Nucleus accumbens (tissue), 56 donors: ENCODE data around the gene AIPL1.

Experiments used
- DNase-seq, 56 donors: peaks; one replicate each; lab custom pipeline; 2025; lab: John Stamatoyannopoulos, UW

AIPL1 gene

GRCh38 chr17:6423931-6424330 is 11.0 kb downstream of the AIPL1 start:
- no peak for DNase-seq

DNA sequence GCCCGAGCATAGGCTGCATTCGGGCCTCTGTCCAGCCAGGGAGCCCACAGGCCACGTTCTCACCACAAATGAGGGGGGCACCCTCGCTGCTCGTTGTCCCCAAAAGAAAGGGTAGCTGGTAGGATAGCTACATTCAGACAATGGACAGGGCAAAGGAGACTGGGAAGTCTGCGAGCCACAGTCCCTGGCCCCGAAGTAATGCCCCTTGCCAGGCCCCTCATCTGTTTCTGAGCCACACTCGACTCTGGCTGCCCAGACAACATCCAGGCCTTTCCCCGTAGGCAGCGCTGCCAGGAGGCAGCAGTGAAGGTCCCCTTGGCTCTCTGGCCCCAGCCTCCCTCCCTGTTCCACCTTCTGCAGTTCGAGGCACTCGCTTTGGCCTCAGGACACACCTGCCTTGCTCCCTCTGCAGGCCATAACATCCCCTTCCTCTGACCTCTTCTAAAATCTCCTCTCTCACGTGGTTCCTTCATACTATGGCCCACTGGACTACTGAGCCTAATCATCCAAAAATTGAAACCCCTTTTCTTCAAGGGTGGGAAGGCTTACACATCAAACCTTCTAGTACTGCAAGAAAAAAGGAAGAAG is 12.2 kb downstream of the AIPL1 start:
- DNase-seq: no peak

GRCh38 chr17:6421700-6422604 is 13.0 kb downstream of the AIPL1 start:
- peak in 53 of 56 donors; percentile 10 to 89 (median 61) for DNase-seq

GRCh38 chr17:6420173-6420641 is 14.7 kb downstream of the AIPL1 start:
- peak in 1 of 56 donors; percentile 19 for DNase-seq

DNA sequence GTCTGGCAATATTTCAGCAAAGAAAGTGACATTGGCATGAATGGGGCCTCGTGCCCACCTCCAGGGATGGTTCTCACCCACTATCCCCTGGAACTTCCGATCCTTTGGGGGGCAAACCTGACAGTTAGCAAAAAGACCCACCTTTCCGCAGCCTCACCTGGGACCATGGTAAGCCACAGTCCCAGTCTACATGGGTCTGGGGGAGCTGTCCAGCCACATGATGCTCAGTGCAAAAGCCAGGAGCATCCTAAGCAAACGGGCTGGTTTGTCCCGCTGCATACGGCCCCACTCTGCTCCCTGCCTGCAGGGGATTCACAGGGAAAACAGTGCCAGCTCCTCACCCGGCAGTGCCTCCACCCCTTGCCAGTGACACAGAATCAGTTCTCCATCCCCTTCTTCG is 19.3 kb downstream of the AIPL1 start:
- DNase-seq: no peak

DNA sequence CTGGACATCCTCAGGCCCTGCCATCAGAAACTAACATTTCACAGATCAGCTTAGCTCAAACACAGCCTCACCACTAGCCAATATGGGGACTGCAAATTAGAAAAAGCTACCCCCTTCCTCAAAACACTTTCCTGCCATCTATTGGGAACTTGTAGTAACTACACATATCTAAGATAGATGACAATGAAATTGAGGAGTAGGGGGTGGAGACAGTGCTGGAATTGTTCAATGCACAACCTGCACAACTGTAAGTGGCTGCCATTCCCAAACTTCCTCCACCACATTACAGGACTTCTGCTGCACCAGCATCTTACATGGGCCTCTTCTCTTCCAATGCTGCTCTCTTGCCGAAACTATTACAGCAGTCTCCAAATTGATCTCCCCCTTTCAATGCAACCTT is 21.9 kb downstream of the AIPL1 start:
- no peak for DNase-seq

DNA sequence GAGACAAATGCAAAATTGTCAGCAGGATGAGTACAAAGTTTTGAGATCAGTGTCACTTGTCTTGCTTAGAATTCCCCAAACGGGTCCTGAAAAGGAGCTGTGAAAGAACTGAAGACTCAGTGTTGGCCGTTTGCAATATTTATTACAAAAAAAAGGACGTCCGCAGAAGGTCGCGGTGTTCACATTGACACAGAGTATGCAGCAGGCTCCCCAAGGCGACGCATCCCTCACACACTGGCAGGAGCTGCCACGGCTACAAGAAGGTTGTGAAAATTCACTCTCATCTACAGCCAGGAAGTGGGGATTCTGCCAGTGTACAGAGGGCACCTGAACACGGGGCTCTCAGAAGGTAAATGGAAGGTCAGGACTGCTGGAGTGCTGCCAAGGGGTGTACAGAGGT is 26.2 kb downstream of the AIPL1 start:
- DNase-seq: no peak

DNA sequence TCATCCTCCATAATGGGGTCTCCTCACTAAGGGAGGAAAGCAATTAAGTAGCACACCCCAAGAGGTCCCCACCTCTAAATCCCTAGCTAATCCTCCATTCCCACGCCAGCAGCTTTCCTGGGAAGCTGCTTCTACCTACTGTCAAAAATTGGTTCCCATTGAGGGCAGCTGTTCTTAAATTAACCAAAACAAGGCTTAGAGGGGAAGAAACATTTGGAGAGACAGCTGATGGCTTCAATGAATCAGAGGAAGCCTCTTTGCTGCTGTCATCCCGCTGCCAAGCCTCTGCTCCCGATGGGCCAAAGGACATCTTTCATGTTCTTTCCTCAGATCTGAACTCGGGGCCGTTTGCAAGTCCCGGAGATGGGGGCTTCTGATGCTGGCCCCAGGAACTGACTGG is 26.6 kb downstream of the AIPL1 start:
- no peak for DNase-seq

DNA sequence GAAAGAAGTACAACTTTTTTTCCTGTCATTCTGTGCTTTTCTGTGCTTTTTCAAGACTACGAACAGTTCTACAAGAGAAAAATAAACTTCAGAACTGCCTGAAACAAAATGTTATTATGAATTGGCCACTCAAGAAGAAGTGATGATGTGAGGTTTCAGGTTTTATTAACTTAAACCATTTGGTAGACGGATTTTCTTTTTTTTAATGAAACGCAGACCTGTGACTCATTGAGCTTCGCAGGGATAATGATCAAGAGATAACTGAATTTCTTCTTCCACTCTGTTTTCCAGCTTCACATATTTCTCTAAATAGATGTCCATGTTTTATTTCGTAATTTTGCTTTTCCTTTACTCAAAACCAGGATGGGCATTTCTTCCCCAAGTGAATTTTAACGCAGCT is 32.7 kb downstream of the AIPL1 start:
- DNase-seq: no peak

DNA sequence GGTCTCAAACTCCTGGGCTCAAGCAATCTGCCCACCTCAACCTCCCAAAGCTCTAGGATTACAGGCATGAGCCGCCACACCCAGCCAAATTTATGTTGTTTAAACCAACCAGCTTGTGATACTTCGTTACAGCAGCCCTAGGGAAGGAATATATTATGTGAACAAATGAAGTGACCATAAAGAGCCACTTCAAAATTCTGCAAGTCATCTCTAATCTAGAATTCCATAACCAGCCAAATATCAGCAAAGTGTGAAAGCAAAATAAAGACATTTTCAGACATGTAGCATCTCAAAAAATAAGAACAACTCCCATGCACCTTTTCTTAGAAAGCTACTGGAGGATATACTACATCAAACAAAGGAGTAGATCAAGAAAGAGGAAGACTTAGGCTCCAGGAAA is 36.0 kb downstream of the AIPL1 start:
- no peak for DNase-seq

DNA sequence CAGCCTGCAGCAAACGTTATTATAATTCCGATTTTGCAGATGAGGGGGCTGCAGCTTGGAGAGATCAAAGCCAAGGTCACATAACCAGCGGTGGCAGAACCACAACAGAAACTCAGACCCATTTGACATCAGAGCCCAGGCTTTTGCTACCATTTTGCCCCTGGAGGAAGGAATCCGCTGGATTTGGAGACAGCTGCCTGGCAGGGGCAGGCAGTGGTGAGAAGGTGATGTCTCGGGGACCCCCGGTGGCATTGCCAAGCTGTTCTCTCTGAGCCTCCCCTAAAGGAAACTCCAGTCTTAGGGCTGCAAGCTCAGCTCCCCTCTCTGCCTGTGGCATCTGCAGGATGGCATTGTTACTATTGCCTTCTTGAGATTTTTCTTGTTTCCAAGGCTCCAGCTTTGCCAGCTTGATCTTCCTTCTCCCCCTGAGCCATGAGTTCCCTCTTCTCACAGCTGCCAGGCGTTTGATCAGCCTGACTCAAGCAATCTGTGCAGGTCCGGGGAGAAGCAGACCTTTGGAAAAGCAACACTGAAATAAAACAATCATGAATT is 40.8 kb downstream of the AIPL1 start:
- peak in 2 of 56 donors; percentile 5 to 18 for DNase-seq

DNA sequence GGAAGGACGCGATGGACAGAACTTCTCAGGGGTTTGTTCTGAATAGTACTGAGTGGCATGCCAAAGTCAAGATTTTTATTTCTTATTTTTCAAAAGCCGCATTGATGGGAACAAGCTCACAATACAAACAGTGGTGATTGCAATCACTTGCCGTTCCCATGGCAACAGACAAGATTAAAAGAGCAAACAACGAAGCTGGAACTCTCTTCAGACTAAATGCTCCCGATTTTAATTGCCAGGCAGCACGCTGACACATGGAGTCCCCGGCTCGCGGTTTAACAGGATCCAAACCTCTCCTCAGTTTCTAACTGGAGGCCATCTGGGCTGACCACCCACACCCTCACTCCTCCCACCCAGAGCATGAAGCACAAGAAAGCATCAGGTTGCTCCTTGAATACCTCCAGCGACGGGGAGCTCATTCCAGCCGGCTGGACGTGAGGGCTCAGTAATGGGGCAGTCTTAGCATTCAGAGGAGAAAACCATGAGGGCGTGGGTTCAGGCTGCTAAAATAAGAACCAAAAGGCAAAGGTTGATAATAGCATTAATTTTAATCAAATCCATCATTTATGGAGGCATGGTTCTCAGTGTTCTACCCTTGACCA is 41.5 kb downstream of the AIPL1 start:
- DNase-seq: peak in 1 of 56 donors; percentile 46

DNA sequence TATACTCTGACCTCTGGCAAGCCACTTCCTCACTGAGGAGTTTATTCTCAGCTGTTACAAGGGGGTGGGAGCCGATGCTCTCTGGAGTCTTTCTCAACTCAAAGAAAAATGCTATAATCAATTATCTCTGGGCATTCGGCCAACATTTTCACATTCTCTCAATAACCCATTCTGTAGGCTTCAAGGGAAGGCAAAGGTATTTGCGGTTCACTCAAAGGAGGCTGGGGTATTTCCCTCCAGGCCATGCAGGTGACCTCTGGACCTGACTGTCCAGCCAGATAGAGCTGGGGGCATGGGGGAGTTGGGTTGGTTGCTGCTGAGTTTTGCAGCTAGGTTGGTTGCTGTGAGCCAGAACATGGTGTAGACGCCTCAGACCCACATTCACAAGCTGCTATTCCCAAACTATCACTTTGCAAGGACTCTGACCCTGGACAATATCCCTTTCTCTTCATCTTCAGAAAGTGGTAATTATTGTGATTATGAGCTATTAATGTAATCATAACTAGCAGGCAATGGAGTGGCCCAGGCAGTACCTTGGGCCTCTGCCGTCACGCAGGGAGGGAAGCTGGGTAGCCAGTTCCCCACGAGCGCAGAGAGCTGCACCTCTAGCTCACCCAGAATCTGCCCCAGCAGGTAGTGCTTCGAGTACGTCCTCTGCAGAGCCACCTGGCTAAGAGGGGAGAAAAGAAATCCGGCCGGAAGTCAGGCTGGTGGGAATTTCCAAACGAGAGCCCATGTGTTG is 42.1 kb downstream of the AIPL1 start:
- no peak for DNase-seq

GRCh38 chr17:6388416-6388815 is 46.5 kb downstream of the AIPL1 start:
- DNase-seq: no peak

- DNase-seq: no peak
Measured at GRCh38 chr17:6387858-6388257, 47.1 kb downstream of the AIPL1 start.

DNA sequence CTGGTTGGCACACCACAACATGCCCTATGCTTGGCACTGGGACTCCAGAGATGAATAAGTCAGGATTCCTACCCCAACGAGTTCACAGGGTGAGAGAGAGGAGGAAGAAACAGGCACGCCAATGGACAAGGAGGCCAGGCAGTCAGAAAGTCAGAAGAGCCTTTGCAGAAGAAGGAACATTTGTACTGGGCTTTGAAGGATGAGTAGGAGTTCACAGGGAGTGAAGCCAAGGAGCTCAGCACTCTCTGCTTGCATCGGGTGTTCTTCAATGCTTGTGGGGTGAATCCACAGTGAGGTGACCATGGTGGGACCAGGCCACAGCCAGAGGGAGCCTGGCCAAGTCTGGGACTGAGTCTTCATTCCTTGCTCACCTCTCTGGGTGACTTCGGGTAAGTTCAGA is 47.5 kb downstream of the AIPL1 start:
- DNase-seq: no peak

DNA sequence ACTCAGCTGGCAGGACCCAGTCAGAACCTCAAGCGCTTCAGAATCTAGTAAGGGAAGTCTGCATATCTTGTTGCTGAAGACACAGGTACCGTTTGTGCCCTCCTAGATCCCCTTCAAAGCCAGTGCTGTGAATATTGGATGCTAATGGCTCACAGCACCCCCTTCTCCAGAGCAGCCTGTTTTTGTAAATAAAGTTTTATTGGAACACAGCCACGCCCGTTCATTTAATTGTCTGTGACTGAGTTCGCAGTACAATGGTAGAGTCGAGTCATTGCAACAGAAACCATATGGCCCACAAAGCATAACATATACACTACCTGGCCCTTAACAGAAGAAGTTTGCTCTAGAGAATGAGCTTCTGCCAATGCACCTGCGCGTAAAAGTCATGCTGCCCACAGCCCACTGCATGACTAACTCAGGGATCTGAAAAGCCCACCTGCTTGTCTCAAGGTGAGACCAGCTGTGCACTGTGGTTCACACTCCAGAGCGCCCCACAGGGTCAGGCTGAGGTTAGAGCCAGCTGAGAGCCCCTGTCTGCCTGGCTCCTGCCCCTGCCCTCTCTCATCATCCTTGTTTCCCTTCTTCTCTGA is 48.8 kb downstream of the AIPL1 start:
- no peak for DNase-seq

GRCh38 chr17:6384481-6384880 is 50.4 kb downstream of the AIPL1 start:
- DNase-seq: no peak

GRCh38 chr17:6381526-6382465 is 53.1 kb downstream of the AIPL1 start:
- no peak for DNase-seq
